Heart left ventricle (tissue), 16 donors: Measurements from ENCODE around the gene PTGS1. TPM values are rescaled to one million over a fixed set of nuclear protein-coding genes. Genes with fewer than 3 reads are reported as not detected.

Experiments
- ATAC-seq, 4 donors: fragments of 200-7000 bp; cut with Tn5 transposase; one replicate each; pipeline ENCODE4 v1.9.1; 2020 to 2022; ENCODE audit warnings: moderate library complexity in 4 of 4, mild to moderate bottlenecking in 3 of 4, moderate number of reproducible peaks in 1 of 4
- DNase-seq, 5 donors: peaks; one replicate each; pipeline ENCODE4 v3.0.0-alpha.2; 2020
- H3K27ac ChIP-seq, 12 donors: fragments of 200-600 bp; sonication (generic) in 4 of 12; one replicate each; pipeline versions ENCODE4 v1.5.0 to v1.8.0; 2016 to 2022; ENCODE audit warnings: mild to moderate bottlenecking in 2 of 12
- H3K27me3 ChIP-seq, 9 donors: fragments of 200-600 bp; sonication (generic) in 2 of 9; one replicate each; pipeline versions ENCODE4 v1.5.1 to v1.8.0; 2016 to 2022; ENCODE audit warnings: mild to moderate bottlenecking in 3 of 9
- H3K36me3 ChIP-seq, 9 donors: fragments of 200-600 bp; sonication (generic) in 2 of 9; one replicate each; pipeline versions ENCODE4 v1.5.0 to v1.8.0; 2018 to 2022; ENCODE audit warnings: mild to moderate bottlenecking in 2 of 9
- H3K4me1 ChIP-seq, 12 donors: fragments of 200-600 bp; sonication (generic) in 4 of 12; one replicate each; pipeline versions ENCODE4 v1.5.0 to v1.8.0; 2016 to 2022; ENCODE audit warnings: mild to moderate bottlenecking in 3 of 12
- H3K4me3 ChIP-seq, 12 donors: fragments of 200-600 bp; sonication (generic) in 4 of 12; one replicate each; pipeline versions ENCODE4 v1.5.0 to v1.8.0; 2017 to 2022; ENCODE audit warnings: mild to moderate bottlenecking in 9 of 12, moderate library complexity in 4 of 12
- H3K9me3 ChIP-seq, 12 donors: fragments of 200-600 bp; sonication (generic) in 4 of 12; one replicate each; pipeline versions ENCODE4 v1.5.0 to v1.8.0; 2016 to 2022; ENCODE audit warnings: mild to moderate bottlenecking in 1 of 12
- CTCF ChIP-seq, 12 donors: fragments of 200-600 bp; sonication (generic) in 4 of 12; IDR thresholded peaks; one replicate each; pipeline versions ENCODE4 v1.5.0 to v1.8.0; 2018 to 2022; ENCODE audit warnings: antibody characterized with exemption in 12 of 12, mild to moderate bottlenecking in 5 of 12
- POLR2A ChIP-seq, 2 donors: fragments of 450-650 bp; IDR thresholded peaks; one replicate each; pipeline ENCODE4 v1.6.1; 2017; ENCODE audit warnings: antibody characterized with exemption in 2 of 2, mild to moderate bottlenecking in 2 of 2, moderate library complexity in 2 of 2
- WGBS, 4 donors: extraction: QIAGEN DNeasy Blood & Tissue Kit in 2 of 4; methylation state at CpG; one replicate each; pipeline versions ENCODE4 v1.1.5 to v1.1.7; 2013 to 2018; 5-methylcytosine and 5-hydroxymethylcytosine counted together
- intact Hi-C, 10 donors: fragments of 100-400 bp; cut with DNase I; formaldehyde crosslinking; loops; one replicate each; pipeline versions ENCODE4 v1.11.1 to v1.14.2; 2022
- polyA plus RNA-seq, 2 donors: library from polyadenylated mRNA; stranded (reverse); fragments of 200-250 nt; gene quantifications; one replicate each; pipeline ENCODE4 v1.2.3, GENCODE V29; 2013
- total RNA-seq, 9 donors: library from RNA; depleted of rRNA in 2 of 9; stranded (reverse); fragments of >200 nt in 2 of 9; fragmentation: NEBNext Ultra II Directional in 3 of 9; extraction: Animal tissue kit (Norgen Biotek cat#: 25700) in 3 of 9; gene quantifications; one replicate each; pipeline versions ENCODE4 v1.1.0 to v1.2.4, GENCODE V29; 2016 to 2023
- donor health status: ischemic (EF 13 %, LVEDD 7.1; RV severe dilation, severe dysfunction).
- donor health status: healthy with polysubstance abuse.
- donor health status: DM: no; HTN: yes; CAD: no.
- donor health status: DM: no; HTN: no; CAD: no.
- donor health status: ischemic (EF 25% LVEDD 6.9; RV normal size, moderate dysfunction).
- donor health status: ischemic (EF 25% LVEDD 5.7; RV mildly dilated, moderate dysfunction).
- donor health status: healthy.
- donor health status: DM: yes; HTN: yes; CAD: no.
- donor health status: ischemic (EF 35%, LVEDD 5.7; RV mildly dilated, moderate dysfunction).
- donor health status: nonischemic (EF 11% LVEDD 7.7; RV severe dilation, severe dysfunction).
- donor health status: DM: yes; HTN: yes; CAD: no.
- donor health status: PGD.
- donor health status: ischemic (EF 29% LVEDD 5.4; RV normal size, mild dysfunction).
- donor health status: nonischemic (EF 23%, LVEDD 6.1; RV moderate dilation, normal function).

Gene PTGS1
- total and polyA plus RNA-seq, 11 donors, result 0.91 to 24.7 (median 6.3) TPM

GRCh38 chr9:122372856-122373845 lies 2.3 kb downstream of the PTGS1 start:
- ATAC-seq, result no peak
- H3K4me3 ChIP-seq, result no peak overlapping the region
- H3K9me3 ChIP-seq, result peaks cover 0 to 3% (median 0%) of the 10 kb centered on the region in 12 donors
- intact Hi-C loops, result loop anchor here in 3 of 10 donors (10.0 kb wide), 2 partner anchors 82 to 432 kb away; partner anchors contain the start of gene OR1K1 (in 2 of the 3)
- peak overlapping the region in 1 of 12 donors; percentile 87 for H3K27ac ChIP-seq
- no peak for DNase-seq
- H3K27me3 ChIP-seq, result peaks cover 0 to 9% (median 0%) of the 10 kb centered on the region in 9 donors
- no peaks in the 10 kb centered on the region for H3K36me3 ChIP-seq
- peaks cover 0 to 56% (median 23%) of the 10 kb centered on the region in 12 donors for H3K4me1 ChIP-seq
- TF ChIP-seq CTCF (IDR thresholded peaks at IDR 0.05) (no peak), POLR2A (IDR thresholded peaks at IDR 0.05) (no peak)
- 80 to 84% (median 81%) methylated on average over 18 to 19 of the region's 19 CpGs for WGBS, 4 donors

GRCh38 chr9:122374885-122375420 lies 4.1 kb downstream of the PTGS1 start:
- H3K4me1 ChIP-seq, result peaks cover 0 to 54% (median 23%) of the 10 kb centered on the region in 12 donors
- intact Hi-C loops, result loop anchor here in 3 of 10 donors (5.0 to 10.0 kb wide), 3 partner anchors 67 to 430 kb away; partner anchors contain the start of gene OR1K1 (in 2 of the 3)

GRCh38 chr9:122376796-122377195 lies 6.0 kb downstream of the PTGS1 start:
- no peak overlapping the region for H3K4me3 ChIP-seq
- no peaks in the 10 kb centered on the region for H3K27me3 ChIP-seq
- ATAC-seq (no peak), DNase-seq (no peak)
- 80 to 100% (median 96%) methylated on average over 1 of the region's 1 CpG for WGBS, 4 donors
- no peak for TF ChIP-seq CTCF (IDR thresholded peaks at IDR 0.05)
- no peak for TF ChIP-seq POLR2A (IDR thresholded peaks at IDR 0.05)
- peaks cover 0 to 11% (median 0%) of the 10 kb centered on the region in 12 donors for H3K9me3 ChIP-seq
- H3K27ac ChIP-seq, result peak overlapping the region in 1 of 12 donors; percentile 87
- H3K36me3 ChIP-seq, result no peaks in the 10 kb centered on the region
- intact Hi-C loops, result loop anchor here in 3 of 10 donors (5.0 to 10.0 kb wide), 3 partner anchors 66 to 428 kb away; partner anchors contain the start of gene OR1K1 (in 2 of the 3)
- peaks cover 0 to 35% (median 17%) of the 10 kb centered on the region in 12 donors for H3K4me1 ChIP-seq

More at GRCh38 chr9:122374885-122375420, 4.1 kb downstream of the PTGS1 start:
- no peak overlapping the region for H3K4me3 ChIP-seq
- H3K36me3 ChIP-seq, result no peaks in the 10 kb centered on the region
- ATAC-seq (peak; percentile 85 to 93 (median 88)), DNase-seq (peak; percentile 77 to 88 (median 86))
- H3K27ac ChIP-seq, result peak overlapping the region in 9 of 12 donors; percentile 5 to 87 (median 32)
- WGBS, 4 donors, result 22 to 36% (median 27%) methylated on average over 10 to 14 of the region's 14 CpGs
- peaks cover 0 to 9% (median 0%) of the 10 kb centered on the region in 12 donors for H3K9me3 ChIP-seq
- TF ChIP-seq POLR2A (IDR thresholded peaks at IDR 0.05) (no peak), CTCF (IDR thresholded peaks at IDR 0.05) (no peak)
- peaks cover 0 to 9% (median 0%) of the 10 kb centered on the region in 9 donors for H3K27me3 ChIP-seq
